ENCODE measurements around the gene BAIAP2L1.

DNA sequence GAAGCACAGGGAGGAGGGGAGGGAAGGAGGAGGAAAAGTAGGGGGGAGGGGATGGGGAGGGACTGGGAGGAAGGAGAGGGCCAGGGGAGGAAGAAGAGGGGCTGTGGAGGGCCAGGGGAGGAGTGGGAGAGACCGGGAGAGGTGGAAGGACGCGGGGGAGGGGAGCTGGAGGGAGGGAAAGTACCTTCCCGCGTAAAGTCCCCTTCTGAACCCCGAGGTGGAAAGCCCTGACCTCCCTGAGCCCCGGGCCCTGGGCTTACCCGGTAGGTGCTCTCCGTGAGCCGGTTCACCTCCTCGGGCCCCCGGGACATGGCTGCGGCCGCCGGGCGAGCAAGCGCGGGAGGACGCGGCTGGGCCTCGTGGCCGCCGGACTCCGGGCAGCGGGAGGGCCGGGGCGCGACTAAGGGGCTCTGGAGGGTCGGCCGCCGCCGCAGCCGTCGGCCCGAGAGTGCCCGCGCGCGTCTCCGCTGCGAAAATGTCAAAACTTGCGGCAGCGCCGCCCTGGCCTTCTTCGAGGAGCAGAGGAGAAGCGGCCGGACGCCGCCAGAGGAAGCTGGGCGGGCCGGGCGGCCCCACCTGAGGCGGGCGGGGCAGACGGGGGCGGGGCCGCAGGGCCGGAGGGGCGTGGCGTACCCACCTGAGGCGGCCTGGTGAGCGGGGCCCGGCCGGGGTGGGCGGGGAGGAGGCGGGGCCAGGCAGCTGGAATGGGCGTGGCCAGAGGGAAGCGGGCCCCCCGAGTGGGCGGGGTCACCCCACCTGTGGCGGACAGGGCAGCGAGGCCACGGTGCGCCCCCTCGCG is at the start of gene BAIAP2L1:
- TF ChIP-seq, protein P1, sequence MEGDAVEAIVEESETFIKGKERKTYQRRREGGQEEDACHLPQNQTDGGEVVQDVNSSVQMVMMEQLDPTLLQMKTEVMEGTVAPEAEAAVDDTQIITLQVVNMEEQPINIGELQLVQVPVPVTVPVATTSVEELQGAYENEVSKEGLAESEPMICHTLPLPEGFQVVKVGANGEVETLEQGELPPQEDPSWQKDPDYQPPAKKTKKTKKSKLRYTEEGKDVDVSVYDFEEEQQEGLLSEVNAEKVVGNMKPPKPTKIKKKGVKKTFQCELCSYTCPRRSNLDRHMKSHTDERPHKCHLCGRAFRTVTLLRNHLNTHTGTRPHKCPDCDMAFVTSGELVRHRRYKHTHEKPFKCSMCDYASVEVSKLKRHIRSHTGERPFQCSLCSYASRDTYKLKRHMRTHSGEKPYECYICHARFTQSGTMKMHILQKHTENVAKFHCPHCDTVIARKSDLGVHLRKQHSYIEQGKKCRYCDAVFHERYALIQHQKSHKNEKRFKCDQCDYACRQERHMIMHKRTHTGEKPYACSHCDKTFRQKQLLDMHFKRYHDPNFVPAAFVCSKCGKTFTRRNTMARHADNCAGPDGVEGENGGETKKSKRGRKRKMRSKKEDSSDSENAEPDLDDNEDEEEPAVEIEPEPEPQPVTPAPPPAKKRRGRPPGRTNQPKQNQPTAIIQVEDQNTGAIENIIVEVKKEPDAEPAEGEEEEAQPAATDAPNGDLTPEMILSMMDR (conservative IDR thresholded peaks at IDR 0.05; ENCODE audit: low read depth in 2 of 2), result peak in 1 of 2 experiments; percentile 89; a peak in 2 of 4 replicates
- TF ChIP-seq CREB1 (CRISPR knock-in tag; IDR thresholded peaks at IDR 0.05; ENCODE audit: low read depth), result no peak; the same call in 1 of the 2 replicates

Data from GM23338 (cell line).